HepG2 (cell line): ENCODE measurements around the gene LRRC8D. TPM values are rescaled to one million over a fixed set of nuclear protein-coding genes. Genes with fewer than 3 reads are reported as not detected.

Experiments
- ATAC-seq: fragments of 200-7000 bp; cut with Tn5 transposase; 3 replicates; pipeline ENCODE4 v1.9.1; 2020; ENCODE audit warnings: mild to moderate bottlenecking, moderate library complexity
- BruUV-seq: library from RNA; stranded (reverse); fragments of 400-500 nt; replicated peaks from 2 replicates; lab custom pipeline; 2021; lab: Mats Ljungman, UMichigan
- CTCF ChIA-PET: fragments of 300-600 bp; formaldehyde crosslinking; extraction: SDS; loops from one replicate; lab custom pipeline; 2021; ENCODE audit warnings: low total read pairs, inconsistent platforms, low intra/inter-chr PET ratio; lab: Yijun Ruan, JAX
- POLR2A ChIA-PET: fragments of 350-600 bp; sonication (Branson Sonifier 250); formaldehyde crosslinking; loops from one replicate; lab custom pipeline; 2020; ENCODE audit warnings: antibody characterized with exemption, inconsistent platforms; lab: Yijun Ruan, JAX
- DNase-seq: peaks from one replicate; pipeline ENCODE4 v3.0.0-alpha.2; 2015; ENCODE audit warnings: low spot score
- FAIRE-seq: peaks from 3 replicates; lab custom pipeline; 2011; peaks lifted over from hg19 to GRCh38; lab: Jason Lieb, UNC
- H2AFZ ChIP-seq: one replicate; pipeline ENCODE4 v1.6.1; 2011; ENCODE audit warnings: low read length, inconsistent platforms
- H3K27ac ChIP-seq: fragments of 300-600 bp; 3 replicates; pipeline ENCODE4 v1.8.0; 2011; ENCODE audit warnings: mixed run types, mild to moderate bottlenecking, mixed read lengths, low read length, inconsistent platforms; ENCODE audit not compliant: insufficient read depth; ENCODE audit errors: extremely low read length
- H3K27me3 ChIP-seq, 2 experiments: fragments of 200-600 bp in 1 of 2; 2 replicates in 1 of 2; 3 replicates in 1 of 2; pipeline versions ENCODE4 v1.6.0 to v1.8.0; 2011; ENCODE audit warnings: low read length in 2 of 2, mild to moderate bottlenecking in 2 of 2, moderate library complexity in 2 of 2, inconsistent platforms in 1 of 2; ENCODE audit not compliant: insufficient read depth in 2 of 2, control insufficient read depth in 1 of 2
- H3K36me3 ChIP-seq, 2 experiments: fragments of 200-600 bp in 1 of 2; replicated peaks in 1 of 2; 2 replicates in 1 of 2; 3 replicates in 1 of 2; pipeline versions ENCODE4 v1.5.1 to v1.8.0; 2011; ENCODE audit warnings: low read length in 2 of 2, inconsistent platforms in 1 of 2; ENCODE audit not compliant: insufficient read depth in 2 of 2, control insufficient read depth in 1 of 2
- H3K4me1 ChIP-seq: 2 replicates; pipeline ENCODE4 v1.5.1; 2012; ENCODE audit warnings: low read length, inconsistent platforms; ENCODE audit not compliant: insufficient read depth
- H3K4me2 ChIP-seq: 2 replicates; pipeline ENCODE4 v1.6.0; 2011; ENCODE audit warnings: low read depth, low read length, inconsistent platforms
- H3K4me3 ChIP-seq, 3 experiments: fragments of 200-600 bp in 1 of 3; sonication (generic), shearing (Covaris generic) in 1 of 3; replicated peaks in 1 of 3; 2 replicates each; pipeline ENCODE4 v1.5.1; 2011 to 2016; ENCODE audit warnings: low read length in 3 of 3, inconsistent platforms in 2 of 3, low read depth in 2 of 3, mild to moderate bottlenecking in 2 of 3, control low read depth in 1 of 3, mixed read lengths in 1 of 3; ENCODE audit not compliant: insufficient read depth in 1 of 3
- H3K79me2 ChIP-seq: one replicate; pipeline ENCODE4 v1.6.1; 2011; ENCODE audit warnings: low read length, inconsistent platforms; ENCODE audit not compliant: insufficient read depth
- H3K9ac ChIP-seq: 2 replicates; pipeline ENCODE4 v1.6.0; 2011; ENCODE audit warnings: mild to moderate bottlenecking, low read depth, low read length, inconsistent platforms; ENCODE audit not compliant: insufficient read depth
- H3K9me3 ChIP-seq: 2 replicates; pipeline ENCODE4 v1.5.1; 2012; ENCODE audit warnings: mild to moderate bottlenecking, low read length
- H4K20me1 ChIP-seq: 2 replicates; pipeline ENCODE4 v1.6.0; 2011; ENCODE audit warnings: inconsistent platforms, mild to moderate bottlenecking, low read length, moderate library complexity; ENCODE audit not compliant: insufficient read depth
- AKNA ChIP-seq: sonication (generic); formaldehyde crosslinking; IDR thresholded peaks from 2 replicates; pipeline ENCODE4 v1.4.0; 2020; ENCODE audit warnings: missing genetic modification reagents, borderline replicate concordance
- ATF3 ChIP-seq: sonication (generic); formaldehyde crosslinking; IDR thresholded peaks from 2 replicates; pipeline ENCODE4 v1.4.0; 2020; ENCODE audit warnings: missing genetic modification reagents
- DPF2 ChIP-seq: sonication (generic); formaldehyde crosslinking; IDR thresholded peaks from 2 replicates; pipeline ENCODE4 v1.4.0; 2020; ENCODE audit warnings: mild to moderate bottlenecking, low read depth, missing genetic modification reagents, borderline replicate concordance
- GRHL1 ChIP-seq: sonication (generic); formaldehyde crosslinking; conservative IDR thresholded peaks from 2 replicates; pipeline ENCODE4 v1.8.0; 2022; ENCODE audit warnings: missing genetic modification reagents
- PRPF4 ChIP-seq: fragments of 200-400 bp; formaldehyde crosslinking; IDR thresholded peaks from 2 replicates; pipeline ENCODE4 v1.6.1; 2016; ENCODE audit warnings: low read length, low read depth; ENCODE audit not compliant: poor library complexity, severe bottlenecking
- RORA ChIP-seq: sonication (generic); formaldehyde crosslinking; IDR thresholded peaks from 2 replicates; pipeline ENCODE4 v1.5.0; 2020; ENCODE audit warnings: mild to moderate bottlenecking, missing genetic modification reagents, moderate library complexity
- TEAD3 ChIP-seq: optimal IDR thresholded peaks from 2 replicates; pipeline ENCODE3; 2016; ENCODE audit warnings: borderline replicate concordance
- ZBTB34 ChIP-seq: sonication (generic); formaldehyde crosslinking; IDR thresholded peaks from 2 replicates; pipeline ENCODE4 v1.8.0; 2022; ENCODE audit warnings: mild to moderate bottlenecking, missing genetic modification reagents
- ZMYM2 ChIP-seq: sonication (generic); formaldehyde crosslinking; IDR thresholded peaks from 2 replicates; pipeline ENCODE4 v1.8.0; 2022; ENCODE audit warnings: mild to moderate bottlenecking, missing genetic modification reagents
- ZNF33B ChIP-seq: sonication (generic); formaldehyde crosslinking; IDR thresholded peaks from 2 replicates; pipeline ENCODE4 v1.5.1; 2020; ENCODE audit warnings: mild to moderate bottlenecking, missing genetic modification reagents
- ZNF34 ChIP-seq: sonication (generic); formaldehyde crosslinking; IDR thresholded peaks from 2 replicates; pipeline ENCODE4 v1.4.0; 2020; ENCODE audit warnings: mild to moderate bottlenecking, missing genetic modification reagents, borderline replicate concordance
- ZNF570 ChIP-seq: sonication (generic); formaldehyde crosslinking; IDR thresholded peaks from 2 replicates; pipeline ENCODE4 v1.4.0; 2020; ENCODE audit warnings: mild to moderate bottlenecking, missing genetic modification reagents, borderline replicate concordance
- ZNF883 ChIP-seq: sonication (generic); formaldehyde crosslinking; IDR thresholded peaks from 2 replicates; pipeline ENCODE4 v1.5.1; 2020; ENCODE audit warnings: mild to moderate bottlenecking, missing genetic modification reagents; ENCODE audit errors: not compliant biosample characterization
- WGBS: methylation state at CpG from one replicate; pipeline ENCODE4 v1.1.6; 2017; ENCODE audit warnings: low lambda C conversion rate; 5-methylcytosine and 5-hydroxymethylcytosine counted together
- in situ Hi-C: cut with HindIII; loops from 2 replicates; pipeline ENCODE4 v1.10.0; 2017; ENCODE audit warnings: low pct_unique_long_range_greater_than_20kb; ENCODE audit not compliant: extremely low pct_ligation_motif_present
- intact Hi-C: fragments of 100-400 bp; cut with micrococcal nuclease; formaldehyde crosslinking; loops from one replicate; pipeline ENCODE4 v1.10.0; 2022; ENCODE audit not compliant: unreplicated experiment
- polyA plus RNA-seq, 8 experiments: library from polyadenylated mRNA; depleted of rRNA in 3 of 8; stranded (reverse) in 7 of 8; unstranded in 1 of 8; fragments of >200 nt; fragmentation: Illumina TruSeq in 4 of 8; extraction: Trizol in 4 of 8; gene quantifications; 2 replicates each; pipeline versions ENCODE4 v1.2.1 to v1.2.3, GENCODE V29; 2011 to 2016; ENCODE audit warnings: low read depth in 4 of 8, missing spikeins in 1 of 8, mixed read lengths in 1 of 8; ENCODE audit not compliant: insufficient read depth in 1 of 8
- total RNA-seq, 5 experiments: library from RNA; depleted of rRNA; stranded (reverse); fragments of >200 nt; fragmentation: Illumina TruSeq; extraction: Trizol; gene quantifications; 2 replicates each; pipeline ENCODE4 v1.2.3, GENCODE V29; 2016; ENCODE audit warnings: low read depth in 1 of 5

LRRC8D gene
- total and polyA plus RNA-seq, 2 of the 13 experiments (the other 11 are each of a cell fraction or from before 2014, with no cell fraction given) = 29.9 to 45.5 TPM

- TF ChIP-seq GRHL1 (no peak), TEAD3 (no peak), ATF3 (CRISPR knock-in tag) (no peak), RORA (CRISPR knock-in tag) (no peak)
These were observed 44.9 kb downstream of the LRRC8D start (continued) for GRCh38 chr1:89865498-89866382.

- intact Hi-C loops = no loop called here
- TF ChIP-seq ZBTB34 (CRISPR knock-in tag) (no peak), ZNF570 (CRISPR knock-in tag) (no peak), DPF2 (CRISPR knock-in tag) (no peak), ZMYM2 (no peak), AKNA (CRISPR knock-in tag) (no peak), ZNF883 (no peak), PRPF4 (no peak), ZNF34 (CRISPR knock-in tag) (no peak), ZNF33B (CRISPR knock-in tag) (no peak)
These were observed 45.7 kb downstream of the LRRC8D start for GRCh38 chr1:89866568-89866967.

More at GRCh38 chr1:89866568-89866967, 45.7 kb downstream of the LRRC8D start:
- no peak for DNase-seq
- Histone ChIP-seq H3K4me3 (no peak overlapping the region), H2AFZ (no peak overlapping the region), H3K27ac (no peak overlapping the region), H3K36me3 (peaks cover 7 to 38% of the 10 kb centered on the region in 2 experiments; a peak in 3 of 5 replicates), H3K9ac (no peak overlapping the region), H3K4me1 (peaks cover 46% of the 10 kb centered on the region), H3K9me3 (no peaks in the 10 kb centered on the region), H4K20me1 (no peaks in the 10 kb centered on the region; the same call in 1 of the 2 replicates), H3K4me2 (no peak overlapping the region), H3K27me3 (no peaks in the 10 kb centered on the region), H3K79me2 (peaks cover 22% of the 10 kb centered on the region)
- in situ Hi-C loops = no loop called here
- FAIRE-seq = no peak
- BruUV-seq = no TSS peak
- CTCF ChIA-PET = no interaction called here
- WGBS = 99% methylated on average over 7 of the region's 7 CpGs
- POLR2A ChIA-PET = no interaction called here
- ATAC-seq = no peak
